Astrocyte (in vitro differentiated cells and primary cell): ENCODE results near the gene ARL6IP5.

Experiments
- EZH2 ChIP-seq: IDR thresholded peaks from 2 replicates; pipeline ENCODE4 v1.6.1; 2012; ENCODE audit warnings: mild to moderate bottlenecking, low read length, inconsistent platforms; ENCODE audit not compliant: insufficient read depth
- TF ChIP-seq, protein P1 (sequence below): IDR thresholded peaks from 2 replicates; pipeline ENCODE4 v1.5.1; 2011; ENCODE audit warnings: low read depth, mild to moderate bottlenecking, inconsistent platforms, low read length, moderate library complexity; ENCODE audit not compliant: insufficient read depth

DNA sequence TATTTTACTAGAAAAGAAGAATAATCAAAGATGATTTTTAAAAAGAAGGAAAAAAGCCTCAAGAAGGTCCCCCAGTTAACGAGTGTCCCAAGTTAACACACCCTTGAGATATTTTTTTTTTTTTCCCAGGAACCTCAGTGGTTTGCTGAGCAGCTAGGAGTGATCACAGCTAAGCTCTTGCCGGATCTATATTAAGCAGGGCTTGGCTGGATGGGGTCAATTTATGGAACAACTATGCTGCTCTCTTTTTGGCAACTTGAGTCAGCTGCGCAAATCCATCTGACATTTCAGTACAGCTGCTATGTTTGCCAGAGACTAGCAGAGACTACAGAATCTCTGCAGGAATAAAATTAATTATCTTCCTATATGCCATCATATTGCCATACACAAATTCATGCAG lies 37.7 kb downstream of the ARL6IP5 start, which contains the start of gene LMOD3:
- TF ChIP-seq, protein P1, sequence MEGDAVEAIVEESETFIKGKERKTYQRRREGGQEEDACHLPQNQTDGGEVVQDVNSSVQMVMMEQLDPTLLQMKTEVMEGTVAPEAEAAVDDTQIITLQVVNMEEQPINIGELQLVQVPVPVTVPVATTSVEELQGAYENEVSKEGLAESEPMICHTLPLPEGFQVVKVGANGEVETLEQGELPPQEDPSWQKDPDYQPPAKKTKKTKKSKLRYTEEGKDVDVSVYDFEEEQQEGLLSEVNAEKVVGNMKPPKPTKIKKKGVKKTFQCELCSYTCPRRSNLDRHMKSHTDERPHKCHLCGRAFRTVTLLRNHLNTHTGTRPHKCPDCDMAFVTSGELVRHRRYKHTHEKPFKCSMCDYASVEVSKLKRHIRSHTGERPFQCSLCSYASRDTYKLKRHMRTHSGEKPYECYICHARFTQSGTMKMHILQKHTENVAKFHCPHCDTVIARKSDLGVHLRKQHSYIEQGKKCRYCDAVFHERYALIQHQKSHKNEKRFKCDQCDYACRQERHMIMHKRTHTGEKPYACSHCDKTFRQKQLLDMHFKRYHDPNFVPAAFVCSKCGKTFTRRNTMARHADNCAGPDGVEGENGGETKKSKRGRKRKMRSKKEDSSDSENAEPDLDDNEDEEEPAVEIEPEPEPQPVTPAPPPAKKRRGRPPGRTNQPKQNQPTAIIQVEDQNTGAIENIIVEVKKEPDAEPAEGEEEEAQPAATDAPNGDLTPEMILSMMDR, result no peak
- TF ChIP-seq EZH2, result no peak
